ENCODE results near the gene SPAG8.

The SPAG8 gene

DNA sequence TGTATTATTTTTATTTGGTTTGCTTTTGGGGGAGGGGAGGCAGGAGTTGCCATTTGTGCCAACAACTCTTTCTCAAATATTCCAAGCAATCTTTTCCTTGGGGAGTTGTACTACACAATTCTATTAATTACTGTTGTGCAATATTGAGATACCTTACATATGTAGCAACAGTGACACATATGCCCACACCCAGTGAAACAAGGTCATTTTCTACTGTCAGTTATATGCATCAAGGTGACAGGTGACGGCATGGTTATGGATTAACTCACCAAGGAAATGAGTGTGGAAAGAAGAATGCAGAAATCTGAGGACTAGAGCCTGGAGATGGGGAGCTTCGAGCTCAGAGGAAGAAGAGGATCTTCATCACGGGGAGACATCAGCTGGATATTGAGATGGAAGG is 40.1 kb downstream of the SPAG8 start:
- no peak for DNase-seq (ENCODE audit: low read depth in 2 of 2)

DNA sequence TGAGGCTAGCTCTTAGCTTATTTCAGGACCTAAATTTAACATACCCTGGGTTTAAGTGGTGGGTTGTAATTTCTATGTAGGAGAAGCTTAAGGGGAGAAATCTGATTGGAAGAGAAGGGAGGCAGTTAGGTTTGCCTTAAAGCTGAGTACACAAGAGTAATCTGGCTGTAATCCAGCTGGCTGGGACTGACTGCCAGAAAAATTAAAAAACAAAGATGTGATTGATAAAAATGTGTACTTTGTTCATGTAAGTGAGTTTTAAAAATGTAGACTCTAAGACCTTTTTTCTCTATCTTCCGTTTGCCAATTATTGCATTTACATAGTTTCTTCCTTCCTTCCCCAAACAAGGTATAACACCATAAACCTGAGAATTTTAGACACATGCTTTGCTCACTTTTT is 40.5 kb downstream of the SPAG8 start:
- DNase-seq (ENCODE audit: low read depth in 2 of 2): no peak

DNA sequence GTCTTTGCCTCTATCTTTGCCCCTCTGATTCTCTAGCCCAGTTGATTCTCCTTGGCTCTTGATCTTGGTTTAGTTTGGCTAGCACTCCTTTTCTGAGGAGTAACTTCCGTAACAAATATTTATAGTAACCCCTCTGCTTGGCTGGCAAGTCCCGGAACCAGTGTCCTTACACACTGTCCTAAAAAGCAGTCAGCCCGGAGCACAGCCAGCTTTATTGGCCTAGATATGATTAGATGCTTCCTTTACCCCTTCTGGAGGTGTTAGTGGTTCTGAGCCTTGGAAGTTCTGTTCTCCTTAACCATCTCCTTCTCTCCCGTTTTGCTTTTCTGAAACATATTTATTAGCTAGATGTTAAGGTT is 41.0 kb downstream of the SPAG8 start:
- no peak for DNase-seq (ENCODE audit: low read depth in 2 of 2)

GRCh38 chr9:35769763-35770162 is 42.3 kb downstream of the SPAG8 start:
- no peak for DNase-seq (ENCODE audit: low read depth in 2 of 2)

- DNase-seq (ENCODE audit: low read depth in 2 of 2): no peak
These were observed 44.6 kb downstream of the SPAG8 start for GRCh38 chr9:35767458-35767857.

- DNase-seq (ENCODE audit: low read depth in 2 of 2): no peak
These were observed 45.1 kb downstream of the SPAG8 start for GRCh38 chr9:35766997-35767396.

- DNase-seq (ENCODE audit: low read depth in 2 of 2): no peak
These were observed 48.3 kb downstream of the SPAG8 start for GRCh38 chr9:35763803-35764202.

DNA sequence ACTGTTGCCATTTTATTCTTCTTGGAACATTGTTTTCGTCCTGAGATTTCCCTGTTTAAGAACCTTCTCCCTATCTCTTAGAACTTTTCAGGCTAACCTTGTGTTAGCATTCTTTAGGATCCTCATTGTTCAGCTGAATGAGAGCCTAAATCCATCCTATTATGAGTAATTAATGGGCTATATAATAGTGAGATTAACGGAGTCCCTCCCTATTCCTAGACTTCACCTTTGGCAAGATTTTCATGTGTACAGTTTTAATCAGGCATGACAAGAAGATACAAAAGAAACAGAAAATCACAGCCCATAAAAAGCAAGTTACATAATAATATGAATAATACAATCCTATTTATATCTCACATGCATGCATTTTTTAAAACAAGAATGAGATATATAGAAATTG is 48.9 kb downstream of the SPAG8 start:
- no peak for DNase-seq (ENCODE audit: low read depth in 2 of 2)

DNA sequence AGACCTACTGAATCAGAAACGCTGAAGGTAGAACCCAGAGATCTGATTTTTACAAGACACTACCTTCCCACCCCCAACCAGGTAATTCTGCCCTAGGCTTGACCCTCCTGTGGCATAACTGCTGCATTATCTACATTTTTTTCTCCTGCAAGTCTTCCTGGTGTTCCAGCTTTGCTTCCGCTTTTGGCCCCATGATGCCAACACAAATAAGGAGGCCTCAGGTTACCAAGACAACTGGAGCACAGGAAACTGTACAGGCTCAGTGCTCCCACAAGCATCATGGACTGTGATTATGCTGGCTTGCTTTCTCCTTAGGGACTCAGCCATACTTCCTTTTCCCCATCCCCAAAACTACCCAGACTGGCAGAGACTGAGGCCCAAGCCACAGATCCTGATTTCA is 51.4 kb downstream of the SPAG8 start:
- DNase-seq (ENCODE audit: low read depth in 2 of 2): no peak

- DNase-seq (ENCODE audit: low read depth in 2 of 2): no peak
These were observed 52.3 kb downstream of the SPAG8 start for GRCh38 chr9:35759795-35760194.
